Measurements from ENCODE around the gene TNS1. TPM values are rescaled to one million over a fixed set of nuclear protein-coding genes. Genes with fewer than 3 reads are reported as not detected.

TNS1 gene
- total RNA-seq, 1 experiment from 2014 or later = 4.5 TPM

- H3K4me1 Mint-ChIP-seq = peaks cover 6% of the 10 kb centered on the region; the same call in 1 of the 2 replicates
Observed at GRCh38 chr2:217820091-217820819, 182.5 kb downstream of the TNS1 start.

GRCh38 chr2:217818293-217818850, 184.4 kb downstream of the TNS1 start:
- Mint-ChIP-seq H3K27ac (no peak overlapping the region), H3K27me3 (ENCODE audit: low read depth) (no peaks in the 10 kb centered on the region), H3K4me3 (no peak overlapping the region), H3K9me3 (no peaks in the 10 kb centered on the region), H3K36me3 (no peaks in the 10 kb centered on the region), H3K4me1 (peaks cover 6% of the 10 kb centered on the region; the same call in 1 of the 2 replicates)
- ChIA-PET POLR2A (no interaction called here), CTCF (interaction anchor here (0.8 kb wide), 1 partner anchor 69 kb away, joined by 3 read pairs; no protein-coding TSS in a partner anchor)
- DNase-seq (ENCODE audit: low spot score) (no peak), ATAC-seq (no peak)
- TF ChIP-seq PRRX2 (CRISPR knock-in tag; IDR thresholded peaks at IDR 0.05) (no peak), HMGXB4 (CRISPR knock-in tag; IDR thresholded peaks at IDR 0.05) (no peak), ZNF138 (CRISPR knock-in tag; conservative IDR thresholded peaks at IDR 0.05) (no peak), MYBL2 (CRISPR knock-in tag; IDR thresholded peaks at IDR 0.05) (no peak), OVOL2 (CRISPR knock-in tag; IDR thresholded peaks at IDR 0.05; ENCODE audit: borderline replicate concordance) (no peak), NFATC4 (CRISPR knock-in tag; IDR thresholded peaks at IDR 0.05) (no peak), GABPB1 (CRISPR knock-in tag; IDR thresholded peaks at IDR 0.05) (no peak), ZNF425 (CRISPR knock-in tag; conservative IDR thresholded peaks at IDR 0.05) (no peak), ZNF512 (CRISPR knock-in tag; IDR thresholded peaks at IDR 0.05; ENCODE audit: borderline replicate concordance) (no peak), ERG (CRISPR knock-in tag; IDR thresholded peaks at IDR 0.05) (no peak), ZNF416 (CRISPR knock-in tag; IDR thresholded peaks at IDR 0.05) (no peak), JUN (CRISPR knock-in tag; IDR thresholded peaks at IDR 0.05) (no peak), ZNF281 (CRISPR knock-in tag; IDR thresholded peaks at IDR 0.05) (no peak), ZMAT4 (CRISPR knock-in tag; IDR thresholded peaks at IDR 0.05) (no peak), PREB (CRISPR knock-in tag; IDR thresholded peaks at IDR 0.05; ENCODE audit: borderline replicate concordance) (no peak), NR1H2 (CRISPR knock-in tag; IDR thresholded peaks at IDR 0.05) (no peak)

More at GRCh38 chr2:217820091-217820819, 182.5 kb downstream of the TNS1 start:
- peak overlapping the region; percentile 47; the same call in 1 of the 2 replicates for H3K27ac Mint-ChIP-seq
- DNase-seq (ENCODE audit: low spot score) (no peak), ATAC-seq (no peak)
- CTCF ChIA-PET = interaction anchor here (0.8 to 1.2 kb wide), 4 partner anchors 16 to 174 kb away, joined by 3 to 4 read pairs (median 4); no protein-coding TSS in a partner anchor
- POLR2A ChIA-PET = no interaction called here
- no peaks in the 10 kb centered on the region for H3K36me3 Mint-ChIP-seq
- no peaks in the 10 kb centered on the region for H3K27me3 Mint-ChIP-seq (ENCODE audit: low read depth)
- no peak overlapping the region for H3K4me3 Mint-ChIP-seq
- TF ChIP-seq CREB1 (CRISPR knock-in tag; IDR thresholded peaks at IDR 0.05) = no peak
- TF ChIP-seq NR3C1 (CRISPR knock-in tag; conservative IDR thresholded peaks at IDR 0.05; ENCODE audit: low read depth) = no peak
- no peaks in the 10 kb centered on the region for H3K9me3 Mint-ChIP-seq

Data from WTC11 (cell line).